Forelimb muscle (tissue), 1 donor: ENCODE data around the gene ERICH3. TPM values are rescaled to one million over a fixed set of nuclear protein-coding genes. Genes with fewer than 3 reads are reported as not detected.

Source experiments
- polyA plus RNA-seq: library from polyadenylated mRNA; unstranded; fragments of 120-200 nt; gene quantifications from one replicate; pipeline ENCODE4 v1.2.1, GENCODE V29; 2013; ENCODE audit not compliant: insufficient read length

The ERICH3 gene
- polyA plus RNA-seq, 1 donor = not detected

Other genes with a start within 250 kb of the ERICH3 start
- not detected for gene LRRC53, start 161.2 kb downstream of the ERICH3 start, polyA plus RNA-seq
- gene CRYZ, start 59.3 kb upstream of the ERICH3 start, polyA plus RNA-seq = 25.6 TPM
- gene TYW3, start 59.4 kb upstream of the ERICH3 start, polyA plus RNA-seq = 15.1 TPM